Hematopoietic multipotent progenitor cell treated with erythropoietin and hydrocortisone succinate and interleukin-3 and kit ligand, for 8 days (in vitro differentiated cells): ENCODE data around the gene GNLY.

Experiments
- DNase-seq: peaks from one replicate; pipeline ENCODE4 v3.0.0-alpha.2; 2015

The GNLY gene

DNA sequence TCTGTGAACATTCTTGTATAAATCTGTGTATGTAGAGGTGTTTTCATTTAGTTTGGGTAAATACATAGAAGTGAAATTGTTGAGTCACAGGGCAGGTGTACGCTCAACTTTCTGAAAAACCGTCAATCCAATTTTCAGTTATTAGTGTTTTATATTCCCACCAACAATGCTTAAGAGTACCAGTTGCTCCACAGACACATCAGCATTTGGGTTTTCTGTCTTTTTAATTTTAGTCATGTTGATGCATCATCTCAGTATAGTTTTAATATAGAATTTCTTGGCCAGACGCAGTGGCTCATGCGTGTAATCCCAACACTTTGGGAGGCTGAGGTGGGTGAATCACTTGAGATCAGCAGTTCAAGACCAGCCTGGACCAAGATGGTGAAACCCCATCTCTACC is 3.2 kb upstream of the GNLY start:
- no peak for DNase-seq

GRCh38 chr2:85692039-85692645 is 2.0 kb upstream of the GNLY start:
- DNase-seq: no peak

- no peak for DNase-seq
Observed at GRCh38 chr2:85695121-85695520, 963 bp downstream of the GNLY start.

DNA sequence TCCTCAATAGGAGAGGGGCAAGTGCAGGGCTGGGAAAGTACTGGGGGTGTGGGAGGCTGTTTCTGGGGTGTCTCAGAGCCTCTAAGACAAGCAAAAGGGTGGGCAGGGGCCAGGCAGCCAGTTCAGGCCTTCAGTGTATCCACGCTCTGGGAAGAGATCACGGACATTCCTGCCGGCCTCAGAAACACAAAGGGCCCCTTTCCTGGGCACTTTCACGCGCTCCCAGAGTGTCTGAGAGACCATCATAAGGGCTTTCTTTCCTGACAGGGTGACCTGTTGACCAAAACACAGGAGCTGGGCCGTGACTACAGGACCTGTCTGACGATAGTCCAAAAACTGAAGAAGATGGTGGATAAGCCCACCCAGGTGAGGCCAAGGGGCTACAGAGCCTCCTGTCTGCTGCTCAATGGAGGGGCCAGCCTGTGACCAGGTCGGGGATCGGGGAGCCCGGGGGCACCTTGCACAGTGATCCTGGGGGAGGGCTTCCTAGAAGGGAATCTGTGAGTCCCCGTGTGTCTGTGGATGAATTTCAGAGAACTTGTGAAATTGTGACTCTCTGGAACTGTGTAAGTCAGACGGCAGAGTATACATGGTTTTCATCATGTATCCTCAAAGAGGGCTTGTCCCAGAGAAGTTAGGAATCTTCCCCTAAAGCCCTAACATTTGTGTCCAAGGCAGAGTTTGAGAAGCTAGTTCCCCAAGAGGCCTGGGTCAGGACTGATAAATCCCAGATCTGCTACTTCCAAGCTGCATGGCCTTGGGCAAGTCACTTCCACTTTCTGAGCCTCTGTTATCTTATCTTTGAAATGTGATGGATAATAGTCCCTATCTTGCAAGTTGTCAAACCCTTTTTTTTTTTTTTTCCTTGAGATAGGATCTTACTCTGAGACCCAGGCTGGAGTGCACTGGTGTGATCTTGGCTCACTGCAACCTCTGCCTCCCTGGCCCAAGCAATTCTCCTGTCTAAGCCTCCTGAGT is 1.8 kb downstream of the GNLY start:
- DNase-seq: no peak

- DNase-seq: no peak
Observed at GRCh38 chr2:85697096-85697495, 2.9 kb downstream of the GNLY start.

GRCh38 chr2:85697716-85698115 is 3.6 kb downstream of the GNLY start:
- no peak for DNase-seq

- DNase-seq: no peak
Observed at GRCh38 chr2:85698184-85698879, 4.2 kb downstream of the GNLY start.

DNA sequence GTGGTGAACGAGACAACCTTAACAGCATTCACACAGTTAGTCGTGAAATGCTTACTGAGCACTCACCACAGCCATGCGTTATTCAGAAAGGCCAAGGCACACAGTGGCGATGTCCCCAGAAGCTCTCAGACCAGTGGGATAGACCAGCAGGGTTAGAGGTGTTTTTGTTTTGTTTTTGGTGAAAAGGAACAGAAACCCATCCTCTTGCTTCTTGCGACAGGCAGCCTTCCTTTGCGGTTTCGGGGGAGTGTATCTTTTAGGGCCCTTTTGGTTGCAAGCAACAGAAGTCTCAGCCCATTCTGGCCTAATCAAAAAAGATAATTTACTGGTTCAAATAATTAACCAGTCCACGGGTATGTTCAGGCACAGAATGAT is 4.7 kb downstream of the GNLY start:
- DNase-seq: no peak

GRCh38 chr2:85699325-85699724 is 5.2 kb downstream of the GNLY start:
- DNase-seq: no peak

DNA sequence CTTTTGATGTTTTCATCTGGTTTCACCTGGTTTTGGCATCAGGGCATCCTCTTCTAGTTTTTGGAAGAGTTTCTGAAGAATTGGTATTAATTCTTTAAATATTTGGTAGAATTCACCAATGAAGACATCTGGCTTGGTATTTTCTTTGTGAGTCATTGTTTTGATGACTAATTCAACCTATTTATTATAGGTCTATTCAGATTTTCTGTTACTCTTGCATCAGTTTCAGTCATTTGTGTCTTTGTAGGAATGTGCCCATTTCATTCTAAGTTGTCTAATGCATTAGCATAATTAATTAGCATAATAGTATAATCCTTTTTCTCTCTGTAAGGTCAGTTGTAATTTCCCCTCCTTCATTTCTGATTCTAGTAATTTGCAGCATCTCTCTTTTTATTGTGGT is 8.0 kb downstream of the GNLY start:
- DNase-seq: no peak

GRCh38 chr2:85702800-85703199 is 8.6 kb downstream of the GNLY start:
- no peak for DNase-seq

DNA sequence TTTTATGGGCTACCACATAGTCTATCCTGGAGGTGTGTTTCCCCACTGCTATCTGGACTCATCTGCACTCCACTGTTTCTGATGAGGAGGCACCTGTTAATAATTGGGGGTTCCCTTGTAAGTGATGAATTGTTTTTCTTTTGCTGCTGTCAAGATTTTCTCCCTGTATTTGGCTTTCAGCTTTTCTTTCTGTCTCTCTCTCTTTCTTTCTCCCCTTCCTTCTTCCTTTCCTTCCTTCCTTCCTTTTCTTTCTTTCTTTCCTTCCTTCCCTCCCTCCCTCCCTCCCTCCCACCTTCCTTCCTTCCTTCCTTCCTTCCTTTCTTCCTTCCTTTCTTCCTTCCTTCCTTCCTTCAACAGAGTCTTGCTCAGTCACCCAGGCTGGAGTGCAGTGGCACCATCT is 9.2 kb downstream of the GNLY start:
- no peak for DNase-seq

- DNase-seq: no peak
Observed at GRCh38 chr2:85704038-85704437, 9.9 kb downstream of the GNLY start.

GRCh38 chr2:85704800-85705679 is 10.9 kb downstream of the GNLY start:
- DNase-seq: peak; percentile 81

- no peak for DNase-seq
Observed at GRCh38 chr2:85705680-85706039, 11.5 kb downstream of the GNLY start.

DNA sequence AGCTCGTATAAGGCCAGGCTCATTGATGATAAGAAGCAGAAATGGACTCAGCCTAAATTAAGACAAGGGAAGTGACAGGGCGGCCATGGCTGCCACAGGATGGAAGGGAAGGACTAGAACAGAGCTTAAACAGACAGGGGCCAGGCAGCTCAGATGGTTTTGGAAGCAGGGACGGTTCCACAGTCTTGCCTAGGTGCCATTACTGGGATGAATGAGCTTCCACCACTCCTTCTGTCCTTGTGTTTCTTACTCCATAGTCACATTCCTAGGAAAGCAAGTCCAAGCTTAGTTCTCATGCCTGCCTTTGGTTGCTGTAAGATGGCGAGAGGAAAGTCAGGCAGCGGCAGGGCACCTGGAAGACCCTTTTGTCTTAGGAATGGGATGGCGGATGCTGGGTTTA is 11.9 kb downstream of the GNLY start:
- no peak for DNase-seq

- peak; percentile 32 for DNase-seq
Observed at GRCh38 chr2:85706599-85707296, 12.6 kb downstream of the GNLY start.

DNA sequence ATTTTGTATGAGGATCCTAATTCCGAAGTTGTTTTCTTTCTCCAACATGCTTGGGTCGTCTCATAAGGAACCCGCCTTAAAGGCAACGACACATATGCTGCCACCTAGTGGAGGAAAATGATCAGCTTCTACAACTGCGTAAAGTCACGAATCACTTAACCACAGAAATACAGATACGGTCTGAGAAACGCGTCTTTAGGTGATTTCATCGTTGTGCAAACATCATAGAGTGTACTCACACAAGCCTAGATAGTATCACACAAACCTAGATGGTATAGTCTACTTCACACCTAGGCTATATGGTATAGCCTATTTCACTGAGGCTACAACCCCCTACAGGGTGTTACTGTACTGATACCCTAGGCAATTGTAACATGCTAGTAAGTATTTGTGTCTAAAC is 13.1 kb downstream of the GNLY start:
- peak; percentile 94 for DNase-seq

- DNase-seq: peak; percentile 34
Observed at GRCh38 chr2:85708641-85709040, 14.5 kb downstream of the GNLY start.

GRCh38 chr2:85709401-85709811 is 15.2 kb downstream of the GNLY start:
- peak; percentile 61 for DNase-seq

- peak; percentile 56 for DNase-seq
Observed at GRCh38 chr2:85710687-85711577, 16.8 kb downstream of the GNLY start.
